ENCODE results near the gene DDIT4. TPM values are rescaled to one million over a fixed set of nuclear protein-coding genes. Genes with fewer than 3 reads are reported as not detected.

DDIT4 gene
- total and polyA plus RNA-seq, 9 of the 15 experiments (the other 6 are each of a cell fraction or from before 2014, with no cell fraction given), result 8.2 to 675 (median 159) TPM

DNA sequence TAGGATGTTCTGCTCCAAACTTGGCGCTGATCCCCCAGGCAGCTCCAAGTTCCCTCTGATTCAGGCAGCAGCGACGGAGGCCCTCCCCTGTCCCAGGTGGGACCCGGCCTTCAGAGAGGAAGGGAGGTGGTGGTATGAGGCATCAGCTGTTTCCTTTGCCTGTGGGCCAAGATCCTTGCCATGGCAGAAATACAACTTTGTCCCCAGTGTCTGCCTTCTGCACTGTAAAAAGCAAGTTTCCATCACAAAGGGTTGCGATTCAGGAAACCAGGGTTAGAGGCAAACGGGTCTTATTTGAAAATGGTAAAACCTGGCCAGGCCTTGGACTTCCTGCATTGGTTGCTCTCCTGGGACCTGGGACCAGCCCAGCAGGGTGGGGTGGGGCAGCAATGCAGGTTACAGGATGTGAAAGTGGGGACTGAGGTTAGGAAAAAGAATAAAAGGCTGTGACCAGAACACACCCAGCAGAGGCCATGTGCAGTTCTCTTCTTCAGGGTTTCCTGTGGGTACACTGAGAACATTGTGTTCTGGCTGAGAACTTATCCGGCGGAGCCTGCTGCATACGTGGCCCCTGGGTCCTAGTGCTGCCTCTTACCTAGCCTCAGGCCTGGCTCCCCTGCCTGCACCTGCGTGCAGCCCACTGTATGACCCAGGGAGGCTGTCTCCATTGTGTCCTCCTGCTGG, 25.1 kb upstream of the DDIT4 start (continued):
- TF ChIP-seq ZNF449 (CRISPR knock-in tag; IDR thresholded peaks at IDR 0.05), result no peak
- TF ChIP-seq, protein P1, sequence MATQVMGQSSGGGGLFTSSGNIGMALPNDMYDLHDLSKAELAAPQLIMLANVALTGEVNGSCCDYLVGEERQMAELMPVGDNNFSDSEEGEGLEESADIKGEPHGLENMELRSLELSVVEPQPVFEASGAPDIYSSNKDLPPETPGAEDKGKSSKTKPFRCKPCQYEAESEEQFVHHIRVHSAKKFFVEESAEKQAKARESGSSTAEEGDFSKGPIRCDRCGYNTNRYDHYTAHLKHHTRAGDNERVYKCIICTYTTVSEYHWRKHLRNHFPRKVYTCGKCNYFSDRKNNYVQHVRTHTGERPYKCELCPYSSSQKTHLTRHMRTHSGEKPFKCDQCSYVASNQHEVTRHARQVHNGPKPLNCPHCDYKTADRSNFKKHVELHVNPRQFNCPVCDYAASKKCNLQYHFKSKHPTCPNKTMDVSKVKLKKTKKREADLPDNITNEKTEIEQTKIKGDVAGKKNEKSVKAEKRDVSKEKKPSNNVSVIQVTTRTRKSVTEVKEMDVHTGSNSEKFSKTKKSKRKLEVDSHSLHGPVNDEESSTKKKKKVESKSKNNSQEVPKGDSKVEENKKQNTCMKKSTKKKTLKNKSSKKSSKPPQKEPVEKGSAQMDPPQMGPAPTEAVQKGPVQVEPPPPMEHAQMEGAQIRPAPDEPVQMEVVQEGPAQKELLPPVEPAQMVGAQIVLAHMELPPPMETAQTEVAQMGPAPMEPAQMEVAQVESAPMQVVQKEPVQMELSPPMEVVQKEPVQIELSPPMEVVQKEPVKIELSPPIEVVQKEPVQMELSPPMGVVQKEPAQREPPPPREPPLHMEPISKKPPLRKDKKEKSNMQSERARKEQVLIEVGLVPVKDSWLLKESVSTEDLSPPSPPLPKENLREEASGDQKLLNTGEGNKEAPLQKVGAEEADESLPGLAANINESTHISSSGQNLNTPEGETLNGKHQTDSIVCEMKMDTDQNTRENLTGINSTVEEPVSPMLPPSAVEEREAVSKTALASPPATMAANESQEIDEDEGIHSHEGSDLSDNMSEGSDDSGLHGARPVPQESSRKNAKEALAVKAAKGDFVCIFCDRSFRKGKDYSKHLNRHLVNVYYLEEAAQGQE (IDR thresholded peaks at IDR 0.05; ENCODE audit: borderline replicate concordance), result no peak
- TF ChIP-seq, protein P1 (CRISPR knock-in tag; IDR thresholded peaks at IDR 0.05; ENCODE audit: low read depth), result 0 out of 2 replicates have a peak, but pooled peaks have one; percentile 45
- peak; percentile 46; the same call in 1 of the 2 replicates for TF ChIP-seq ZKSCAN8 (CRISPR knock-in tag; IDR thresholded peaks at IDR 0.05)
- TF ChIP-seq ATF4 (CRISPR knock-in tag; IDR thresholded peaks at IDR 0.05), result 0 out of 2 replicates have a peak, but pooled peaks have one; percentile 16
- no peak for TF ChIP-seq JUN (IDR thresholded peaks at IDR 0.05; ENCODE audit: borderline replicate concordance, low read depth, low read length)
- no peak for TF ChIP-seq JUN (CRISPR knock-in tag; IDR thresholded peaks at IDR 0.05; ENCODE audit: borderline replicate concordance)
- TF ChIP-seq RBFOX2 (IDR thresholded peaks at IDR 0.05; ENCODE audit: low read depth, low read length), result 0 out of 2 replicates have a peak, but pooled peaks have one; percentile 30
- TF ChIP-seq ZFX (CRISPR knock-in tag; IDR thresholded peaks at IDR 0.05), result no peak; the same call in 1 of the 2 replicates
- no peak for TF ChIP-seq SNIP1 (IDR thresholded peaks at IDR 0.05; ENCODE audit: low read depth)
- no peak for TF ChIP-seq CBFA2T2 (conservative IDR thresholded peaks at IDR 0.05)
- TF ChIP-seq MLLT1 (IDR thresholded peaks at IDR 0.05), result peak in 1 of 2 experiments; percentile 41; a peak in 1 of 4 replicates
- TF ChIP-seq TOE1 (IDR thresholded peaks at IDR 0.05; ENCODE audit: borderline replicate concordance), result peak; percentile 68; the same call in 1 of the 2 replicates
- no peak for TF ChIP-seq TOE1 (CRISPR knock-in tag; IDR thresholded peaks at IDR 0.05; ENCODE audit: borderline replicate concordance, low read depth)
- TF ChIP-seq MCM2 (IDR thresholded peaks at IDR 0.05; ENCODE audit: low read depth), result no peak
